KG1 (cell line): ENCODE results near the gene DPP7.
A peak's percentile ranks its signal among the peaks of the same experiment; 100 is the strongest.
"Not testable (repeated sequence)": the region's sequence is repeated elsewhere in the genome, so short reads cannot be mapped to it uniquely, and the experiment has no call there.

Experiments used
- DNase-seq: peaks from one replicate; lab custom pipeline; 2025; lab: John Stamatoyannopoulos, UW

DPP7 gene

DNA sequence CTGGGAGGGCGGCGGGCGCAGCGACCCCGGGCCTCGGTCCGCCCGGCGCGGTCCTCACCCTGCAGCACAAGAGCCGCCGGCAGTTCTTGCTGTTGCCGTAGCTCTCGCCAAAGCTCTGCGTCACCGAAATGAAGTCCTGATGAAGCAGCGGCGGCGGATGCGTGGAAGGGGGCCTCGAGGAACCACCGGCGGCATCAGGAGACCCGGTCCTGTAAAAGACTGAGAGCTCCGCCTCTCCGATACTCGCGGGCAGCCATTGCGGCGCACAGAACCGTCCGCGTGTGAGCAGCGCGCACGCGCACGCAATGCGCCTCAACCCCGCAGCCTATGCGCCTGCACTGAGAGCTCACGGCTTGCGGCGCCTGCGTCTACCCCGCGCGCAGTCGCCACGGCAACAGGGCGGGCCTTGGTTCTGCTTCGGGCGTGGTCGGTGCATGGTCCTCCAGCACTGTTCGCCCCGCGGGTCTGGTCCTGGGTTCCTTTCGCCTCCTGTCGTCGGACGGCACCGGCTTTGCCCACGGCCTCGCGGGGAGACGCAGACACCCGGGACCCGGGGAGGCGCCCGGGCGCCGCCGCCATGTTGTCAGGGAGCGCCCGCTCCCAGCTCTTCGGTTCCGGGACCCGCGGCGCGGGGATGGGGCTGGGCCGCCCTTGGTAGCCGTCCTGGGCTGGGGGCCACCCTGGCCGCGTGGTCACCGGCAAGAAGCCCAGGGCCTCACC is 15.1 kb upstream of the DPP7 start:
- DNase-seq = peak; percentile 83

DNA sequence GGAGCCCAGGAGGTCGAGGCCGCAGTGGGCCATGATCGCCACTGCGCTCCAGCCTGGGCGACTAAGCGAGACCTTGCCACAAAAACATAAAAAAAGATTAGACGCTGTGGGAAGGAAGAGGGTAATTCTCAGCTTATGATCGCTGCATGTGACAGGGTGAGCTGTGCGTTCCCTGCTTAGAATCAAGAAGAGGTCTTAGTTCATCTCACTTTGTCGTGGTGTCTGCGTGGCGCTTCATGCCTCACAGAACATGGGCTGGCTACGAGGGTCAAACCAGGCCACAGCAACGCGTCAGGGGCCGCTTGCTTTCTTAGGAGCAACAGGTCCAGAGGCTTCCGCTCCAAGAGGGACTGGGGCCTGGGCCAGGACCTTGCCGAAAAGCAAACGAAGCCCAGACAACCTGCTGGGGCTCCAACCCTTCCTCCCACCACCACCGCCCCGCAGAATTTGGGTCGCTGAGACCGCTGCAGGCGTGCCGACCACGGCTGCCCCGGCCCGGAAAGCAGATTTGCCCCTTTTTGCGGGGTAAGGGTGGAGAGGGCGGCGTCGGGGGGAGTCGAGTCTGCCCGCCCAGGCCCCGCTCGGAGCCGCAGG is 14.4 kb upstream of the DPP7 start:
- no peak for DNase-seq

DNA sequence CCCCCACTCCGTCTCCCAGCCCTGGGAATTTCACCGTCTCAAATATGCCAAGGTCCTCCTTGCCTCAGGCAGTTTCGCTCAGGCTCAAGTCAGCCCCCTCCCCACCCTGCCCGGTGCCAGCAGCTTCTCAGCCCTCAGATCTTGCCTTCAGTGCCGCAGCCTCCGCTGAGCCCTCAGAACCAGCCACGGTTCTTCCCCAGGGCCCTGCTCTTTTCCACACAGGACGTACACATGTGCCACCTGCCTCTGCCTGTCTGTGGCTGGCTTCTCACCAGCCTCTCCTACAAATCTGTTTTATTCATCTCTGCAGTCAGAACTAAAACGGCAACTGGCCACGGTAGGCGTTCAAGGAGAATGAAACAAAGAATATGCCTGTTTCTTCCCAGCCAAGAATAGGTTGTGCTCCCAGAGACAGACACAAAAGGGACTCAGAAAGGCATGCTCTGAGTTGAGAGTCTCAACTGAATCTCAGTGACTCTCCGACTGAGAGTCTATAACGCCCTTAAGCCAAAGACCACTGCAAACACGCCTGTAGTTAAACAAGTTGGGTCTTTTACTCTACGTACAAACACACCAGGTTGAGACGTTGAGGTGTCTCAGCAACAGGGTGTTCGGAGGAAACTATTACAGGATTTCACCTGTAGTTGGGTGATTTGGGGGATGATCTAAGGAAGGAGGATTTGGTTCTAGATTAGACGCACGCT is 13.8 kb upstream of the DPP7 start:
- DNase-seq = peak; percentile 29

DNA sequence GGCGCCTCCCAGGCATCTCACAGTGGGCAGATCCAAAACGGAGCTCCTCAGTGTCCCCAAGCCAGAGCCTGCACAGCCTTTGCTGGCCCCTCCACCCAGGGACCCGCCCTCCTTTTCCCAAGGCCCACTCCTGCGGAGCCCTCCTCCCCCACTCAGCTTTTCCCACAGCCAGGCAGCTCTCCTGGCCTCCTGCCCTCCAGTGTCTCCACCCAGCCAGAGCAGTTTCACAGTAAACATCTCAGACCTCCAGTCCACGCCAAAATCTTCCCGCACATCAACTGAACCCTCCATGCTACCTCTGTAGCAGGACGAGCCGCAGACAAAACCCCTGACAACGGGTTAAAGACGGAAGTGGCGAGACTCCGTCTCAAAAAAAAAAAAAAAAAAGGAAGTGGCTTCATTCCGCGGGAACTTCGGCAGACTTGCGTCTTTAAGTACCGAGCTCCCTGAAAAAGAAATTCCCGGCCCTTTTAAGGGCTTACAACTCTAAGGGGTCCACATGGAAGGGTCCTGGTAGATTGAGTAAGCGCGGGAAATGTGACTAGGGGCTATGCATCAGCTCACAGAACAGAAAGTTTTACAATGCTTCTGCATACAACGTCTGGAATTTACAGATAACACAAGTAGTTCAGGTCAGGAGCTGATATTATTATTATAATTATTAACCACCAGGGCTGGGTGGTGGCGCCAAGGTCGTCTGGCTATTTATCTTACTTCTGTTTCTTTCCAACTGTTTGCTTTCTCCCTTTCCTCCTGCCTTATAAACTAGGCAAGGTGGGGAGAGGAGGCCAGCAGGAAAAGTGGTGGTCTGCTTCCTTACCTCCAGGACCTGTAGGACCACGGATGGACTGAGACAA is 13.0 kb upstream of the DPP7 start:
- peak; percentile 59 for DNase-seq

DNA sequence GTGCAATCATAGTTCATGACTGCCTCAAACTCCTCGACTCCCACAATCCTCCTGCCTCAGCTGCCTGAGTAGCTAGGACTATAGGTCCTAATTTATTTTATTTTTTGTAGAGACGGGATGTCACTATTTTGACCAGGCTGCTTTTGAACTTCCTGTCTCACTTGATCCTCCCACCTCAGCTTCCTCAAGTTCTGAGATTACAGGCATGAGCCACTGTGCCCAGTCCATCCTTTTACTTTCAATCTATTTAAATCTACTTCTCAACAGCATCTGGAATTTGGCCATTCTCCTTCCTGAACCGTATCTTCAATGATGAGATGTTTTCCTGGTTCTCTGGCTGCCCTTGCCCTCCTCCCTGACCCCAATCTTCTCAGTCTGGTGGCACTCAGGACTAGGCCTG is 12.3 kb upstream of the DPP7 start:
- DNase-seq = no peak

DNA sequence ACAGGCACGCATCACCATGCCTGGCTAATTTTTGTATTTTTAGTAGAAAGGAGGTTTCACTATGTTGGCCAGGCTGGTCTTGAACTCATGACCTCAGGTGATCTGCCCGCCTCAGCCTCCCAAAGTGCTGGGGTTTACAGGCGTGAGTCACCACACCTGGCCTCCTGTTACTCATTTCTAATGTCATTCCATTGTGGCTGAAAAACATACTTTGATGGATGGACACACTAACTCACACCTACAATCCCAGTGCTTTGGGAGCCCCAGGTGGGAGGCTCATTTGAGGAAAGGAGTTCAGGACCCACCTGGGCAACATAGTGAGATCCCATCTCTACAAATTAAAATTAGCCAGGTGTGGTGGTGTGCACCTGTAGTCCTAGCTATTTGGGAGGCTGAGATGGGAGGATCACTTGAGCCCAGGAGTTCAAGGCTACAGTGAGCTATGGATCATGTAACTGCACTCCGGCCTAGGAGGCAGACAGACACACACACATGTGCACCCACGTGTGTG is 9.5 kb upstream of the DPP7 start:
- not testable (repeated sequence) for DNase-seq

DNA sequence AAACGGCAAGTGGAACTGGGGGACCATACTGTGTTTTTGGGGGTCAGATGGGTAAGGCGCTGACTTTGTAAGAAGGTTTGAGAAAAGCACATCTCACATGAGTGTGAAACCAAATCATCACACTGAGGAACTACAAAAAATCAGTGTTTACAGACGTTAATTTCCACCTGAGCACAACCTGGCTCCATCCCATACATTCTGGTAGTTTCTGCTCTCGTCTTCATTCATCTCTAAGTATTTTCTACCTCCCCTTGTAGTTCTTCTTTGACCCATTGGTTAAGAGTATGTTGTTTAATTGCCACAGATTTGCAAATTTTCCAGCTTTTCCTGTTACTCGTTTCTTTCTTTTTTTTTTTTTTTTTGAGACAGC is 8.9 kb upstream of the DPP7 start:
- DNase-seq = no peak

DNA sequence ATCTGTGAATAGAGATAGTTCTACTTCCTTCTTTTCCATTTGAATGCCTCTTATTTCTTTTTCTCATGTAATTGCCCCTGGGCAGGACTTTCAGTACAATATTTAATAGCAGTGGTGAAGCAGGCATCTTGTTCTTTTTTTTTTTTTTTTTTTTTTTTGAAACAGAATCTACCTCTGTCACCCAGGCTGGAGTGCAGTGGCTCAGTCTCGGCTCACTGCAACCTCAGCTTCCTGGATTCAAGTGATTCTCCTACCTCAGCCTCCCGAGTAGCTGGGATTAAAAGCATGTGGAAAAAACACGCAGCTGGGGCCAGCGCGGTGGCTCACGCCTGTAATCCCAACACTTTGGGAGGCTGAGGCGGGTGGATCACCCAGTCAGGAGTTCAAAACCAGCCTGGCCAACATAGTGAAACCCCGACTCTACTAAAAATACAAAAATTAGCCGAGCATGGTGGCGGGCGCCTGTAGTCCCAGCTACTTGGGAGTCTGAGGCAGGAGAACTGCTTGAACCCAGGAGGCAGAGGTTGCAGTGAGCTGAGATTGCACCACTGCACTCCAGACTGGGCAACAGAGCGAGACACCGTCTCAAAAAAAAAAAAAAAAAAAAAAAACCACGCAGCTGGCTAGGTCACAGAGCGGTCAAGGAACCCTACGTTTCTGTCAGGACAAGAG is 8.4 kb upstream of the DPP7 start:
- DNase-seq = not testable (repeated sequence)

DNA sequence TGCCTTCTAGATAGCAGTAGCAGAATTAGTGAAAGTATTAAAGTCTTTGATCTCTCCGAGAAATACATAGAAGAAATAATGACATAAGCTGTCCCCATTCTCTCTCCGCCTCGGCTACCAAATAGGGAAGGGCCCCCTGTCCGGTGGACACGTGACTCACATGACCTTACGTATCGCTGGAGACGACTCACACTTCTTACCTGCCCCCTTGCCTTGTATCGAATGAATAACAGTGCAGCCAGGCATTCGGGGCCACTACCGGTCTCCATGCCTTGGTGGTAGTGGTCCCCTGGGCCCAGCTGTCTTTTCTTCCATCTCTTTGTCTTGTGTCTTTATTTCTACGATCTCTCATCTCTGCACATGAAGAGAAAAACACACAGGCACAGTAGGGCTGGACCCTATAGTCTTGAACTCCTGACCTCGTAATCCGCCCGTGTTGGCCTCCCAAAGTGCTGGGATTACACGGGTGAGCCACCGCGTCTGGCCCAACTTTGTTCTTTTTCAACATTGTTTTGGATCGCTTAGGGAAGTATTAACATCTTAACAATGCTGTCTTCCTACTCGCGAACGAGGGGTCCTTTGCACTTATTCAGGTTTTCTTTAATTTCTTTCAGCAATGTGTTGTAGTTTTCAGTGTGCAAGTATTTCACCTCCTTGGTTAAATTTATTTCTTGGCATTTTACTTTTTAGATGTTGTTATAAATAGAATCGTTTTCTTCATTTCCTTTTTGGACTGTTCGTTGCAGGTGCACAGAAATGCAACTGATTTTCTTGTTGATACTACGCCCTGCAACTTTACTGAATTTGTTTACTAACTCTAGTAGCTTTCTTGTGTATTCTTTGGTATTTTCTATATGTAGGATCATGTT is 7.6 kb upstream of the DPP7 start:
- DNase-seq = not testable (repeated sequence)

DNA sequence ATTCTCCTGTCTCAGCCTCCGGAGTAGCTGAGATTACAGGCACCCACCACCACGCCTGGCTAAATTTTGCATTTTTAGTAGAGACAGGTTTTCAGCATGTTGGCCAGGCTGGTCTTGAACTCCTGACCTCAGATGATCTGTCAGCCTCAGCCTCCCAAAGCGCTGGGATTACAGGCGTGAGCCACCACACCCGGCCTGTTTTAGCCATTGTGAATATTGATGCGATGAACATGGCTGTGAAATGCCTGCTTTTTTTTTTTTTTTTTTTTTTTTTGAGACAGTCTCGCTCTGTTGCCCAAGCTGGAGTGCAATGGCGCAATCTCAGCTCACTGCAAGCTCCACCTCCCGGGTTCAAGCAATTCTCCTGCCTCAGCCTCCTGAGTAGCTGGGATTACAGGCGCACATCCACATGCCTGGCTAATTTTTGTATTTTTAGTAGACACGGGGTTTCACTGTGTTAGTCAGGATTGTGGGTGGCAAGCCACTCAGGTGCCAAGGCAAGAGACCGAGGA is 3.6 kb upstream of the DPP7 start:
- not testable (repeated sequence) for DNase-seq

DNA sequence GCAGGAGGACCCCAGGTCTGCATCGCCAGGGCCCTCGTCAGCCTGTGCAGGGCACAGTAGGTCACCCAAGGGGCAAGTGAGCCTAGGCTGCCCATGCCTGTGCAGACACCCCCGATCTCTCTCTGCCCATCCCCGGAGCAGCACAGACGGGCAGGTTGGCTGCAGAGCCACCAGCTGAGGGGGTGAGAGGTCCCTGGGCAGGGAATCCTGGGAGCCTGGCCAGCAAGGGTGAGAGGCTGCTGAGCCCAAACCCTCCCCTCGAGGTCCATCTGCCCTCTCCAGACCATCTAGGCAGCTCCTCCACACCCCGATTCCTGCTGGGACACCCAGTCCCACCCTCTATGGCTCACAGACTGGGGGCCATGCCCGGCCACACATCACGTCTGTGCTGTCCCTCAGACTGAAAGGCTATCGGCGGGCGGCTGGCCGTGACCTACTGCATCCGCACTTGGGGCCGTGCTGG is 2.8 kb upstream of the DPP7 start:
- DNase-seq = no peak

DNA sequence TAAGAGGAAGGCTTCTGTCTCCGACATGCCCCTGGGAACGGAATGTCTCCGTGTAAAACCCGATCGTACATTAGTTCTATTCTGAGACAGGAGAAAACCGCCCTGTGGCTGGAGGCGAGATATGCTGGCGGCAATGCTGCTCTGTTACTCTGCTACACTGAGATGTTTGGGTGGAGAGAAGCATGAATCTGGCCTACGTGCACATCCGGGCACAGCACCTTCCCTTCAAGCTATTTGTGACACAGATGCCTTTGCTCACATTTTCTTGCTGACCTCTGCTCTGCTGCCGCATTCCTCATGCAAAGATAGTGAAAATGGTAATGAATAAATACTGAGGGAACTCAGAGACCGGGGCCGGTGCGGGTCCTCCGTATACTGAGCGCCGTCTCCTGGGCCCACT is 2.2 kb upstream of the DPP7 start:
- DNase-seq = no peak

DNA sequence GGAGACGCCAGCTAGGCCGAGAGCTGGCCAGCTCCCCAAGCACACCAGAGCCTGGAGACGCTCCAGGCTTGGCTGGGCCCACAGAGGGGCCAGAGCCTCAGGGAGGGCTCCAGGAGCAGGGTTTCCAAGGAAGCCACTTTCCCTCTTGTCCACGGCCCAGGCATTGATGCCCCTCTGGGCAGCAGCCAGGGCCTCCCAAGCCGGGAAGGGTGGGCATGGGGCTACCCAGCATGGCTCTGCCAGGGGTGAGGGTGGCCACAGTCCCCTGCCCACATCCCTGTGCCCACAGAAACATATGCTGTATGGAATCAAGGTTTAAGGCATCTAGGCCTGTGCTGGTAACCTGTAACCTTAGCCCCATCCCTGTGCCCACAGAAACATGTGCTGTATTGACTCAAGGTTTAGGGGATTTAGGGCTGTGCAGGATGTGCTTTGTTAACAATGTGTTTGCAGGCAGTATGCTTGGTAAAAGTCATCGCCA is 1.5 kb upstream of the DPP7 start:
- no peak for DNase-seq

DNA sequence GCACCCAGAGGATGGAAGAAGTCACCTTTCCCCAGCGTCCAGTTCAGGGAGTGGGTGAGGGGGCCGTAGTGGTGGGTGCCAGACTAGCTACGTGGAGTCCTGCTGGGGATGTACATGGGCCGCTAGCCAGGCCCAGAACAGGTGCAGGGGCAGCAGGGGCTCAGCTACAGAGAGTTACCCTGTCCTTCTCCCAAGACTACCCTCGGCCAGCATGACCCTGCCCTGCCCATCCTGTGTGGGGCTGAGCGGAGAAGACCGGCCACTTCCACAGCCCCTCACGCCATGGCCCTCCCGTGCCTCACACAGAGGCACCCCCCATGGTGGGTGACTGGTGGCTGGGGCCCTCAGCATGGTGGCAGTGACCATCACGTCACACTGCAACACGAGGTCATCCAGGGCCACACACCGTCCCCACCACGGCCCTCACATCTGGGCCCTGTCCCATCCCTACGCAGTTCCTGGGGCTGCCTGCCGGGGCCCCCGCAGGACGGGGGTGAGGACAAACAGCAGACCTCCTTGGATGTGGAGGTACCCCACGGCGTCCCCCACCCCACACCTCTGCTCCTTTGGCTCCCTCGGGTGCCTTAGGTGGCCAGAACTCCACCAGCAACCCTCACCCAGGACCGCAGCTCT is 977 bp upstream of the DPP7 start:
- no peak for DNase-seq

DNA sequence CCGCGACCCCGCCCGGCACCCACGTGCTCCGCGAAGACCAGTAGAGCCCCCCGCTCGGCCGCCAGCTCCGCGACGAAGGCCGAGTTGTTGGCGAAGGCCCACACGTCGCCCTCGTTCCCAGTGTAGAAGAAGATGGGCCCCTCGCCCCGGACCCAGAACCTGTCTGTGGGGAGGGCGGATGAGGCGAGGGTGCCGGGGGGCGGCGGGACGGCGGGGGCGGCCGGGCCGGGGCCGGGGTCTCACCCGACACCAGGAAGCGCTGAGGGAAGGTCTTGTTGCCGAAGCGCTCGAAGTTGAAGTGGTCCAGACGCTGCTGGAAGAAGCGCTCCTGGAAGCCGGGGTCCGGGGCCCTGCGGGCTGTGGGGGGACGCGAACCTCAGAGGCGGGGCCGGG is 317 bp downstream of the DPP7 start:
- no peak for DNase-seq

DNA sequence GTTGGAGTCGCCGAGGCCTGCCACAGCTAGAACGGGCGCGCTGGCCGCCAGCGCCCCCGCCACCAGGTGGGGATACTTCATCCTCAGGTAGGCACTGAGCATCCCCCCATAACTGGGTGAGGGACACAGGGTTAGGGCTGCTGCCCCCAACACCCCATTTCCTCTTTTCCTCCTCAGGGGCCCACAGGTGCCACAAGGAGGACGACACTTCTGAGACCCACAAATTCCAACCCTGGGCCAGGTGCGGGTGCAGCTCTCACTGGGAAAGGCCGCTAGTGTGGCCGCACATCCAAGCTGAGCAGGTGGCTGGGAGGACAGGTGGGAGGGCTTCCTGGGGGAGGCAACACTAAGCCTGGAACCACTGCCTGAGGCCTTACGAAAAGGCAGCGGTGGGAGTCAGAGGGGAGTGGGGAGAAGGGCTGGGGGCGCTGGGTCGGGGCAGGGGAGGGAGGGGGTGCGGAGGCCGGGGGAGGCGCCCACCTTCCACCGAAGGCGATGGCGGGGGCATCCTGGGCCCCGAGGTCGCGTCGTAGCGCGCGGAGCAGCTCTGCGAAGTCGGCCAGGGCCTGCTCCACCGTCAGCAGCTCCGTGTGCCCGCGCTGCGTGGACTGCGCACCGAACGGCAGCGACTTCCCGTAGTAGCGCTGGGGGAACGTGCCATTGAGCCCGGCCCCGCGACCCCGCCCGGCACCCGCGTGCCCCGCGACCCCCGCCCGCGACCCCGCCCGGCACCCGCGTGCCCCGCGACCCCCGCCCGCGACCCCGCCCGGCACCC is 961 bp downstream of the DPP7 start:
- no peak for DNase-seq

DNA sequence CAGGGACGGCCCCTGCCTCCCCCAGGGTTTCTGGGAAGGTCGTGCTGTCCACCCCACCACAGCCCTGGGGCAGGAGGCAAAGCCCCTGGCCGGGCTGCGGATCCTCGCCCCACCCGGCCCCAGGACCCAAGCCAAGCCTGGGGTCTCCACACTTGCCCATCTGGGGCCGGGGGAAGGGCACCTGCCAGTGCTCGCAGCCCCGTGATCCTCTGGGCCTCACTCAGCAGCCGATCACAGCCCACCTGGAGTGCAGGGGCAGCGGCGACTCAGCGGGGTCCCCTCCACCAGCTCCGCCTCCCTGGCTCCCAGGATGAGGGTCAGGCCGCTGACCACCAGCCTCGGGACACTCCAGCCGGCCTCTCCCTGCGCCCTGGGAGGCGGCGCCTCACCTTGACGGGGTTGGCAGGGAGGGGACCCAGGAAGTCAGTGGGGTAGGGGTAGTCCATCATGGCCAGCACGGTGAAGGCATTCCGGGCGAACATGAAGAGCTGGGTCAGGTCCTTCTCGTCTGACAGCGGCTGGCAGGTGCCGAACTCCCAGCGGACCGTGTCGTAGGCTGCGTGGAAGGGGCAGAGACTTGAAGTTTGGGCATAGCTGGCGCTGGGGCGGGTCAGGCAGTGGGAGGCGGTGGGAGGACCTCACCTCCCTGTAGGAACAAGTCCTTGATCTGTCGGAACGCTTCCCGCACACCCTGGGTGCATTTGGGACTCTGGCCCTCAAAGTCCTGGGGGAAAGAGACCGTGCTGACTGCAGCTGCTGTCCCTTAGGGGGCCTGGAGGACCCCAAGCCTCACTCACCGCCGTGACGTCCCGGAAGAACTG is 1.8 kb downstream of the DPP7 start:
- DNase-seq = no peak
